ENCODE data around the gene METTL25.
A peak's percentile ranks its signal among the peaks of the same experiment; 100 is the strongest.

METTL25 gene

DNA sequence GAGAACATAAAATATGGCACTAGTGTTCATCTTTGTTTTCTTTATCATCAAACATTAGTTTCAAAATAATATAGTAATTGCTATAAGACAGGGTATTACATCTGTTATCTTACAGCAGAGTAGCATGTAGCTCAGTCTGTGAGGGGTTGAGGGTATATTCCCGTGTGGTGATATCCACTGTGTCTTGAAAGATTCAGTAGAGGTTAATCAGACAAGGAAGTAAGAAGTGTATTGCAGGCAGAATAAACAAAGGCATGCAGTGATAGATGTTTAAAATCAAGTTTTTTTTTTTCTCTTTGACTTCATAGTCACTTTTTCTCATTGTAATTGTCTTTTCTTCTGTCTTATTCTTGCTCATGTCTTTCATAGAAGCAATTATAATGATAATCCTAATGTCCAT is 48.3 kb downstream of the METTL25 start:
- no peak for DNase-seq (ENCODE audit: low read depth)

- no peak for DNase-seq (ENCODE audit: low read depth)
These were observed 49.2 kb downstream of the METTL25 start for GRCh38 chr12:82407481-82407880.

- no peak for DNase-seq (ENCODE audit: low read depth)
These were observed 50.5 kb downstream of the METTL25 start for GRCh38 chr12:82408844-82409243.

GRCh38 chr12:82411546-82412230 is 53.4 kb downstream of the METTL25 start:
- no peak for DNase-seq (ENCODE audit: low read depth)

DNA sequence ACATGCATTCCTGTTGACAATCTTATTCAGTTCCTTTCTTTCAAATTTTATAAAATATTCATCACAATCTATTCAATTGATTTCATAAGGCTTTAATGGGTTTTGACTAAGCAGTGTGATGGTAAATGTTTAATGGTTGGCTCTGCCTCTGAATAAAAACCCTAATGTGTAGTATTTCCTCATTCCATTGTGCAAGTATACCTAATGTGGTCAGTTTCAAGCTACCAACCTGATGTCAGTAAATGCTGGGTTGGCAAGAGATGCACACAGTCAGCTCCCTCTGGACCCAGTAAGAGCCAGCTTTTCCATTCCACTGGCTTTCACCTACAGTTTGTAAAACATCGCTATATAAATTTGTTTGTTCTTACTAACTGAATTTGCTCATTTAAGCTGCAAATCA is 53.9 kb downstream of the METTL25 start:
- DNase-seq (ENCODE audit: low read depth) = no peak

GRCh38 chr12:82414044-82414443 is 55.7 kb downstream of the METTL25 start:
- DNase-seq (ENCODE audit: low read depth) = no peak

DNA sequence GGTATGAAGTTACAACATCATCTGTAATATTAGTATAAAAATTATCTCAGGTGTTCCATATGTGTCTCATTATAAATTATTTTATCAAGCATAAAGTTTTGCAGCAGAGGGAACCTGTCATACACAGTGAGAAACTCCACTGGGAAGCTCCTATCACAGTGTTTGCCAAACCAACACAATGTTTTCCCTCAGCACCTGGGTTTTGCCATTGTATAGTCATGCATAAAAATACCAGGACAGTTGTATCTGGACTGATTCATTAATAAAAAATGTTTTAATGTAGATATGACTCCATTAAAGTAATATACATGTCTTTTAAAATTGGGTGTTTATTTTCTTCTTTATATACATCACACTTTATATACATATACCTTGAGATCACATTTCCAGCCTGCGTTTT is 56.6 kb downstream of the METTL25 start:
- peak; percentile 1 for DNase-seq (ENCODE audit: low read depth)

DNA sequence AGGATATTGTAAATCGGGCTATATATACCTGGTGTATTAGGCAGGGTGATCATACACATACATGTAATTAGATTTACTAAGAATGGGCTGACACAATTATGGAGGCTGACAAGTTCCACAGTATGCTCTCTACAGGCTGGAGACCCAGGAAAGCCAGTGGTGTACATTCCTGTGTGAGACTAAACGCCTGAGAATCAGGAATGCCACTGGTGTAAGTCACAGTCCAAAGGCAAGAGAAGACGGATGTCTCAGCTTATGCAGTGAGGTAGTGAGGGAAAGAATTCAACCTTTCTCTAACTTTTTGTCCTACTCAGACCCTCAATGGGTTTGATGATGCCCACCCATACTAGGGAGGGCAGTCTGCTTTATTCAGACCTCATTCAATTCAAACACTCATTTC is 57.1 kb downstream of the METTL25 start:
- DNase-seq (ENCODE audit: low read depth) = peak; percentile 34

GRCh38 chr12:82425241-82425640 is 66.9 kb downstream of the METTL25 start:
- DNase-seq (ENCODE audit: low read depth) = no peak

DNA sequence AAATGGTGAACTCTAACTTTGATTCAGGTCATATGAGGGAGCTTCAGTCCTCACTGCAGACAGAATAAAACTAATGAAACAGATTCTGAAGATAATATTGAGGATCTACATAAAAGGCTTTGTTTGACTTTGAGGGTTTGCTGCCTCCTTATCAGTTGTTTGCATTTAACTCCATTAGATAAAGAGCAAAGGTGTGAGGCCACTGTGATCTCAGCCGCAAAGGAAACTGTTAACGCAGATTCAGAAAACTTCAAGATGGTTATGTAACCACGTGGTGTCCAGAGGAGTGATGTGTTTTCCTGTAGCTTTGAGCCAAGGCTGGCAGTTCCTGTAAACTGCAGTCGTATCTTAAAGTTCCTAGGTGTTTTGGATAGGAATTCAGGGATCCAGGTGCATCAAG is 67.8 kb downstream of the METTL25 start:
- no peak for DNase-seq (ENCODE audit: low read depth)

- DNase-seq (ENCODE audit: low read depth) = no peak
These were observed 68.3 kb downstream of the METTL25 start for GRCh38 chr12:82426586-82426985.

GRCh38 chr12:82430541-82431145 is 72.3 kb downstream of the METTL25 start:
- DNase-seq (ENCODE audit: low read depth) = no peak

GRCh38 chr12:82434392-82434911 is 76.1 kb downstream of the METTL25 start:
- no peak for DNase-seq (ENCODE audit: low read depth)

DNA sequence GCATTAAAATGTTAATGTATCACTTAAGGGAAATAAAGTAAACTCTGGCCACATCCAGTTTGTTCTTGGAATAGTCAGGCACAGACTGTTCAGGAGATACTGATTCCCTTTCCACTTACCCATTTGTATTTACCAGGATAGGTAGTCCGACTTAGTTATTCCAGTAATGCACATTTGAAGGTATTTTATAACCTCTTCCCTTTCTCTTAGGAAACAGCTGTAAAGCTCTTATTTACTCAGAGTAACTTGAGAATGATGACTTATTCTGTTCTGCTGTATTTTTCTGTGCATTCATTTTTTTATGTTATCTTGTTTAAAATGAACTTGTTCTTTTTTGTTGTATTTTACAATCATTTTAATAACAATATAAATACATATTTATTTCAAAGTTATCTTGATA is 78.0 kb downstream of the METTL25 start:
- no peak for DNase-seq (ENCODE audit: low read depth)

DNA sequence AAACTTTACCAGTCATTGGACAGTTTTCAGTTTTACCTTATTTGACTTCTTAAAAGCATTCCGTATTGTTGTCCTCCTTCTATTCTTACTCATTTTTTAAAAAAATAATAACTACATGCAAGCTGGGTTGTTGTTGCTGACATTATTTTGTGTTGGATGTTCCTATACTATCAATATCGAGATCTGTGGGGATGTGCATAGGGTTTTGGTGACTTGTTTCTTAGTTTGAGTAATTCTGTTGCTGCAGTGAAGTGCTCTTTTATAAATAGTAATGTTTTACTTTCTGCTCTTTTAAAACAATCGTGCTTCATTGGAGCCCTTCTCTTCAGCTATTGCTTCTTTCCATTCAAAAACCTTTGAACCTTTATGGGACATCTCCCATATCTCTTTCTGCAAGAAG is 79.4 kb downstream of the METTL25 start:
- no peak for DNase-seq (ENCODE audit: low read depth)

- no peak for DNase-seq (ENCODE audit: low read depth)
These were observed 80.0 kb downstream of the METTL25 start for GRCh38 chr12:82438356-82438755.

GRCh38 chr12:82440885-82441284 is 82.6 kb downstream of the METTL25 start:
- no peak for DNase-seq (ENCODE audit: low read depth)

DNA sequence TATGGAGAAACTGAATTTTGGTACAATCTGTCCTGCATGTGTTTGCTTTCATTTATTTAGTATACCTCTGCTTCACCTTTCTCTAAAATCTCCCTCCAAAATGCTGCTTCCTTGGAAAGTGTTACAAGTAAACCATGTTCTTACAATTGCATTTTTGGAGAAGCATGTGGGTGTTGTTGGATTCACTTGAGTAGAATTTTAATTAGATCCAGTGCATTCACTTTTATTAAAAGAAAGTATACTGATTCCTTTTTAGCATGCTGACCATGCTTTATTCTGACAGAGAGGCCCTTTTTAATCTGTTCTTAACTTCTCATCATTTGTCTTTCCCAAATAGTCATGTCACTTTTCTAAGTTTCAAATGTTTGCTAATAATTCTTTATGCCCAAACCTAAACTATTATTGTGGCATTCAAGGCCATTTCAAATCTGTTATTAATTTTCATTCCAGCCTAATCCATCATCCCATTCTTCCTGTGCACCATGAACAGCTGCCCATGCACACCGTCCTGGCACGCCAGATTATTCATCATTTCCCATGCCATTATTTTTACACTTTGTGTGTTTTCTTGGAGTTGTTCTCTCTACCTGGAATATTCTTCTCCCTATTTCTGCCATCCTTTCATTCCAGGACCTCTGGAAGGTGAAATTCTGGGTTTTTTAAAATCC is 90.7 kb downstream of the METTL25 start:
- DNase-seq (ENCODE audit: low read depth) = no peak

DNA sequence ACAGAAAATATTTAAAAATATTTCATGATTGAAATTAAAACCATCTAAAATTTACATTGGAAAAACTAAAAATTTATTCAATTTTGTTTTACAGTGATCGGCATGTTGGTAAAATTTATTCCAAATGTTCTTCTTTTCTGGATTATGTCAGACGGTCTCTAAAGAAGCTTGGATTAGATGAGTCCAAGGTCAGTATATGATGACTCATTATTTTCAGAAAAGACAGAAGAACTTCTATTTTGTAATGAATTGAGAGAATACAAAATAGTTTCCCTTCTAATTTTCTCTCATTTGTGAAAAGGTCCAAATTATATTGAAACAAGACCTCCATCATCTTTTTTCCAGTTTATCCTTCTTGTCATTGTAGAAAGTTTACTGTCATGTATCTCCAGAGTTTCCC is 98.3 kb downstream of the METTL25 start:
- no peak for DNase-seq (ENCODE audit: low read depth)

- DNase-seq (ENCODE audit: low read depth) = no peak
These were observed 99.8 kb downstream of the METTL25 start for GRCh38 chr12:82458101-82458500.

GRCh38 chr12:82461393-82461792 is 103.1 kb downstream of the METTL25 start:
- no peak for DNase-seq (ENCODE audit: low read depth)

DNA sequence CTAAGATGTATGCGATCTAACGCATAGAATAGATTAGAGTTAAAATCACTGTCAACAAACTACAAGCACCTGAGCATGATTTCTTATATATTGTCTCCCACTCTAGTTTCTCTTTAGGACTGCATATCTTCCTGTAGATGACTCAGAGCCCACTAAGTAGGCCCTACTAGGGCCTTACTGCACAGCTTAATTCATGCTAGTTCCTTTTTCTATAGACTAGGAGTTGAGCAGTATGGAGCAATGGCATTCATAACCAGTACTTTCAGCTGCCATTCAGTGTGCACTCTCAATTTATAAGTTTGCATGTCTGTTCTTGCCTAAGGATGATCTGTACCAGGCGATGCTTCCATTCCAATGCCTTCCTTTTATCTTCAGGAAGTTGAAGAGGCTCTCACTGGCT is 103.5 kb downstream of the METTL25 start:
- DNase-seq (ENCODE audit: low read depth) = no peak

DNA sequence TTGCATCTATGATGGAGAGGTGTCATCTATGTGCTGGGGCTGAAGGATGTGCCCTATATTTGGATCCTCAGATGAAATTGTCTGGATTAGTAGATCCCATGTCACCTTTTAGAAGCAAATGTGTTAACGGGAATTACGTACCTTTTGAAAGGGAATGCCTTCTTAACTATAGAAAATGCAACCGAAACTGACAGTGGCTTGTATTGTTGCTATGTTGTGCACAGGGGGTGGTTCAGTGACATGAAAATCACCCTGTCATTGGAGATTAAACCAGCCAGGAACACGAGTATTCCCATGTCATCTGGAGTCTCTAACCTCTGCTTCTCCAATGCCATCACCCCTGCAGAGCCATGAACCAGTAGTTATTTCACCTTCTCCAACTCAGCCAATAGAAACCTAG is 110.2 kb downstream of the METTL25 start:
- DNase-seq (ENCODE audit: low read depth) = no peak

All from ELR (cell line).